ENCODE measurements around the gene AHRR. TPM values are rescaled to one million over a fixed set of nuclear protein-coding genes. Genes with fewer than 3 reads are reported as not detected.

Gene AHRR
- total and polyA plus RNA-seq, 2 donors from 2014 or later, result 0.71 to 1.7 TPM

DNA sequence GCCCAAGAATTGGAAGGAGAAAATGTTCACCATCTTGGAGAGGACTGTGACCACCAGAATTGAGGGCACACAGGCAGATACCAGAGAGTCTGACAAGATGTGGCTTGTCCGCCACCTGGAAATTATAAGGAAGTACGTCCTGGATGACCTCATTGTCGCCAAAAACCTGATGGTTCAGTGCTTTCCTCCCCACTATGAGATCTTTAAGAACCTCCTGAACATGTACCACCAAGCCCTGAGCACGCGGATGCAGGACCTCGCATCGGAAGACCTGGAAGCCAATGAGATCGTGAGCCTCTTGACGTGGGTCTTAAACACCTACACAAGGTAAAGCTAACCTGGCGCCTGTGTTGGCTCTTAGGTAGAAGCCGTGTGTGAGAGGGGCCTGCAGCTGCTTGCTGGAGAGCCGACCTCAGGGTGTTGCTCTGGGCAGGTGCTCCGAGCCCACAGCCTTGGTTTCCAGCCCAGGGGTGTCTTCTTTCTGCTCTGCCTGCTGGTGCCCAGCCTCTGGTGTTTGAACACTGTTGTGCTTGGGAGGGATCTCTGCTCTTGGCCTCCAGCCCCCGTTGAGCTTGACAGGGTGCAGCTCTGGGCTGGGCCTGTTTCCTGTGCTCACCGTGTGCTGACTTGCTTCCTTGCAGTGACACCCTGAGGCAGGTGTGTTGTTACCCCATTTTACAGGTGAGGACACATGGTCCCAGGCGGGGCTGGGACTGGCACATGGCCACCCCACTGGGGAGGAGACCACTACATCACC is 132.4 kb downstream of the AHRR start:
- no peak overlapping the region for H3K4me3 ChIP-seq (ENCODE audit: low read length in 3 of 3)
- H3K9ac ChIP-seq (ENCODE audit: low read length in 3 of 3), result no peak overlapping the region
- peaks cover 2 to 10% (median 3%) of the 10 kb centered on the region in 3 donors for H3K9me3 ChIP-seq (ENCODE audit: control insufficient read depth in 2 of 3, insufficient read depth in 1 of 3, low read length in 3 of 3)
- TF ChIP-seq, protein P1, sequence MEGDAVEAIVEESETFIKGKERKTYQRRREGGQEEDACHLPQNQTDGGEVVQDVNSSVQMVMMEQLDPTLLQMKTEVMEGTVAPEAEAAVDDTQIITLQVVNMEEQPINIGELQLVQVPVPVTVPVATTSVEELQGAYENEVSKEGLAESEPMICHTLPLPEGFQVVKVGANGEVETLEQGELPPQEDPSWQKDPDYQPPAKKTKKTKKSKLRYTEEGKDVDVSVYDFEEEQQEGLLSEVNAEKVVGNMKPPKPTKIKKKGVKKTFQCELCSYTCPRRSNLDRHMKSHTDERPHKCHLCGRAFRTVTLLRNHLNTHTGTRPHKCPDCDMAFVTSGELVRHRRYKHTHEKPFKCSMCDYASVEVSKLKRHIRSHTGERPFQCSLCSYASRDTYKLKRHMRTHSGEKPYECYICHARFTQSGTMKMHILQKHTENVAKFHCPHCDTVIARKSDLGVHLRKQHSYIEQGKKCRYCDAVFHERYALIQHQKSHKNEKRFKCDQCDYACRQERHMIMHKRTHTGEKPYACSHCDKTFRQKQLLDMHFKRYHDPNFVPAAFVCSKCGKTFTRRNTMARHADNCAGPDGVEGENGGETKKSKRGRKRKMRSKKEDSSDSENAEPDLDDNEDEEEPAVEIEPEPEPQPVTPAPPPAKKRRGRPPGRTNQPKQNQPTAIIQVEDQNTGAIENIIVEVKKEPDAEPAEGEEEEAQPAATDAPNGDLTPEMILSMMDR (IDR thresholded peaks at IDR 0.05; ENCODE audit: borderline replicate concordance, extremely low read depth, insufficient read depth), result no peak
- no peak overlapping the region for H3K27ac ChIP-seq (ENCODE audit: low read depth in 2 of 2, low read length in 2 of 2)
- no peaks in the 10 kb centered on the region for H3K4me1 ChIP-seq (ENCODE audit: control insufficient read depth in 2 of 3, insufficient read depth in 2 of 3, low read depth in 1 of 3, low read length in 3 of 3)
- H3K27me3 ChIP-seq (ENCODE audit: control insufficient read depth, insufficient read depth, low read length), result no peaks in the 10 kb centered on the region
- intact Hi-C loops (cut with DNase I), result no loop called here
- FAIRE-seq, result no peak
- peaks cover 17 to 45% (median 23%) of the 10 kb centered on the region in 3 donors for H3K36me3 ChIP-seq (ENCODE audit: control insufficient read depth in 2 of 3, insufficient read depth in 3 of 3, low read length in 3 of 3)
- DNase-seq, result peak in 1 of 5 donors; percentile 42

DNA sequence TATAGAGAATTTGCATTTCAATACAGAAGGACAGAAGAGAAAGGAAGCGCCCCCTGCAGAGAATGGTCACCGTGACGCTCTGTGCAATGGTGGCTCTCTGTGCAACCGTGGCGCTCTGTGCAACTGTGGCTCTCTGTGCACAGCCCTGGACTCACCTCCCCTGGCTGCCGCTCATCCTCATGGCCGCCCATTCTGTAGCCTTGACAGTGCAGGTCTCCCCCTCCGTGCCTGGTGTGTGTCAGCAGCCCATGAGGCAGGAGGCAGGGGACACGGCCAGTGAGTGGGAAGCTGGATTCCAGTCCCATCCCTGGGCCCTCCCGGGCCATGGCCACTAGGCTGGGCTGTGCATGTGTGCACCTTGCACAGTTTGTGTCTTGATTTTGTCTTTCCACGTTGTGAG is 133.4 kb downstream of the AHRR start:
- peaks cover 2 to 10% (median 3%) of the 10 kb centered on the region in 3 donors for H3K9me3 ChIP-seq (ENCODE audit: control insufficient read depth in 2 of 3, insufficient read depth in 1 of 3, low read length in 3 of 3)
- H3K9ac ChIP-seq (ENCODE audit: low read length in 3 of 3), result no peak overlapping the region
- TF ChIP-seq, protein P1 (IDR thresholded peaks at IDR 0.05; ENCODE audit: borderline replicate concordance, extremely low read depth, insufficient read depth), result no peak
- peaks cover 11 to 43% (median 18%) of the 10 kb centered on the region in 3 donors for H3K36me3 ChIP-seq (ENCODE audit: control insufficient read depth in 2 of 3, insufficient read depth in 3 of 3, low read length in 3 of 3)
- DNase-seq (peak in 1 of 5 donors; percentile 45), FAIRE-seq (no peak)
- H3K4me3 ChIP-seq (ENCODE audit: low read length in 3 of 3), result no peak overlapping the region
- H3K27ac ChIP-seq (ENCODE audit: low read depth in 2 of 2, low read length in 2 of 2), result no peak overlapping the region
- H3K27me3 ChIP-seq (ENCODE audit: control insufficient read depth, insufficient read depth, low read length), result no peaks in the 10 kb centered on the region
- H3K4me1 ChIP-seq (ENCODE audit: control insufficient read depth in 2 of 3, insufficient read depth in 2 of 3, low read depth in 1 of 3, low read length in 3 of 3), result no peaks in the 10 kb centered on the region
- intact Hi-C loops (cut with DNase I), result no loop called here

DNA sequence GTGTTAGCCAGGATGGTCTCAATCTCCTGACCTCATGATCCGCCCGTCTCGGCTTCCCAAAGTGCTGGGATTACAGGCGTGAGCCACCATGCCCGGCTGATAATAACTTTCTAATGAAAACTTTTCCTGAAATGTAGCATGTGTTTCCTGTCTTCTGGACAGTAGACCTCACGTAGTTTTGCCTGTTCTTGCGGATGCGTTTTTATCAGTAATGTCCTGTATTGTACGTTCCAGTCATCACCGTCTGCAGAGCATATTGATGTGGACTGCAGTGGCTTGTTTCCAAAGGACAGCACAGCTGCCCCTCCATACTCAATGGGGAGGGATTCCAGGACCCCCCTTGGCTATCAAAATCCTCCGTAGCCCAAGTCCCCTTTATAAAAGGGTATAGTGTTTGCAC is 134.3 kb downstream of the AHRR start:
- FAIRE-seq, result no peak
- H3K36me3 ChIP-seq (ENCODE audit: control insufficient read depth in 2 of 3, insufficient read depth in 3 of 3, low read length in 3 of 3), result peaks cover 8 to 45% (median 18%) of the 10 kb centered on the region in 3 donors

More for the DNA sequence above, 134.3 kb downstream of the AHRR start:
- H3K27ac ChIP-seq (ENCODE audit: low read depth in 2 of 2, low read length in 2 of 2), result no peak overlapping the region
- TF ChIP-seq, protein P1 (IDR thresholded peaks at IDR 0.05; ENCODE audit: borderline replicate concordance, extremely low read depth, insufficient read depth), result no peak
- intact Hi-C loops (cut with DNase I), result no loop called here
- peaks cover 2 to 10% (median 3%) of the 10 kb centered on the region in 3 donors for H3K9me3 ChIP-seq (ENCODE audit: control insufficient read depth in 2 of 3, insufficient read depth in 1 of 3, low read length in 3 of 3)
- no peak overlapping the region for H3K9ac ChIP-seq (ENCODE audit: low read length in 3 of 3)
- no peaks in the 10 kb centered on the region for H3K4me1 ChIP-seq (ENCODE audit: control insufficient read depth in 2 of 3, insufficient read depth in 2 of 3, low read depth in 1 of 3, low read length in 3 of 3)
- no peaks in the 10 kb centered on the region for H3K27me3 ChIP-seq (ENCODE audit: control insufficient read depth, insufficient read depth, low read length)
- H3K4me3 ChIP-seq (ENCODE audit: low read length in 3 of 3), result no peak overlapping the region
- no peak for DNase-seq
